Pancreas (tissue), 10 donors: ENCODE measurements around the gene RAD51B. TPM values are rescaled to one million over a fixed set of nuclear protein-coding genes. Genes with fewer than 3 reads are reported as not detected.
A peak's percentile ranks its signal among the peaks of the same experiment; 100 is the strongest.

Experiments used
- ATAC-seq, 4 donors: fragments of 200-7000 bp; cut with Tn5 transposase; one replicate each; pipeline versions ENCODE4 v1.8.0 to v1.9.1; 2020; ENCODE audit warnings: mild to moderate bottlenecking in 4 of 4, moderate library complexity in 4 of 4
- DNase-seq, 6 donors: peaks; one replicate each; pipeline ENCODE4 v3.0.0-alpha.2; 2020
- FAIRE-seq: peaks from 2 replicates; lab custom pipeline; 2012; peaks lifted over from hg19 to GRCh38; lab: Jason Lieb, UNC
- H3K27ac ChIP-seq, 4 donors: fragments of 200-600 bp; sonication (generic); 1 replicate in 3 of 4; 2 replicates in 1 of 4; pipeline versions ENCODE4 v1.5.0 to v1.8.0; 2020
- H3K27me3 ChIP-seq, 4 donors: fragments of 200-600 bp; one replicate each; pipeline ENCODE4 v1.8.0; 2021
- H3K36me3 ChIP-seq, 3 donors: fragments of 200-600 bp; sonication (generic) in 1 of 3; one replicate each; pipeline versions ENCODE4 v1.5.0 to v1.8.0; 2020 to 2021
- H3K4me1 ChIP-seq, 3 donors: fragments of 200-600 bp; one replicate each; pipeline ENCODE4 v1.8.0; 2021
- H3K4me3 ChIP-seq, 4 donors: fragments of 200-600 bp; sonication (generic) in 2 of 4; one replicate each; pipeline versions ENCODE4 v1.5.0 to v1.8.0; 2020 to 2021
- H3K9me3 ChIP-seq, 4 donors: fragments of 200-600 bp; one replicate each; pipeline ENCODE4 v1.8.0; 2021
- CTCF ChIP-seq, 4 donors: fragments of 200-600 bp; sonication (generic) in 3 of 4; IDR thresholded peaks; one replicate each; pipeline versions ENCODE4 v1.5.0 to v1.8.0; 2021; ENCODE audit warnings: antibody characterized with exemption in 4 of 4
- WGBS, 2 donors: extraction: QIAGEN DNeasy Blood & Tissue Kit; methylation state at CpG; one replicate each; pipeline ENCODE4 v1.1.7; 2013; 5-methylcytosine and 5-hydroxymethylcytosine counted together
- intact Hi-C, 3 donors: fragments of 100-400 bp; cut with DNase I; formaldehyde crosslinking; loops; one replicate each; pipeline versions ENCODE4 v1.11.1 to v1.14.2; 2022
- polyA plus RNA-seq, 2 donors: library from polyadenylated mRNA; stranded (reverse); fragments of 200-250 nt; gene quantifications; one replicate each; pipeline ENCODE4 v1.2.3, GENCODE V29; 2013
- total RNA-seq, 6 donors: library from RNA; stranded (reverse); fragmentation: NEBNext Ultra II Directional in 4 of 6; extraction: Animal tissue kit (Norgen Biotek cat#: 25700) in 4 of 6; gene quantifications; one replicate each; pipeline versions ENCODE4 v1.2.1 to v1.2.4, GENCODE V29; 2021 to 2023
- donor health status: healthy with polysubstance abuse.
- donor health status: DM: no; HTN: no; CAD: no; lungs with moderate emphysema.
- donor health status: DM: no; HTN: no; CAD: no.
- donor health status: control.
- donor health status: control.
- donor health status: Bipolar disorder and iron deficiency.
- donor health status: DM: yes; HTN: yes; CAD: no.
- donor health status: DM: no; HTN: no; CAD: no.
- donor health status: DM: no; HTN: no; CAD: no.
- donor health status: DM: yes; HTN: yes; CAD: no.

RAD51B gene
- total and polyA plus RNA-seq, 8 donors = 1.1 to 17.3 (median 5.8) TPM

DNA sequence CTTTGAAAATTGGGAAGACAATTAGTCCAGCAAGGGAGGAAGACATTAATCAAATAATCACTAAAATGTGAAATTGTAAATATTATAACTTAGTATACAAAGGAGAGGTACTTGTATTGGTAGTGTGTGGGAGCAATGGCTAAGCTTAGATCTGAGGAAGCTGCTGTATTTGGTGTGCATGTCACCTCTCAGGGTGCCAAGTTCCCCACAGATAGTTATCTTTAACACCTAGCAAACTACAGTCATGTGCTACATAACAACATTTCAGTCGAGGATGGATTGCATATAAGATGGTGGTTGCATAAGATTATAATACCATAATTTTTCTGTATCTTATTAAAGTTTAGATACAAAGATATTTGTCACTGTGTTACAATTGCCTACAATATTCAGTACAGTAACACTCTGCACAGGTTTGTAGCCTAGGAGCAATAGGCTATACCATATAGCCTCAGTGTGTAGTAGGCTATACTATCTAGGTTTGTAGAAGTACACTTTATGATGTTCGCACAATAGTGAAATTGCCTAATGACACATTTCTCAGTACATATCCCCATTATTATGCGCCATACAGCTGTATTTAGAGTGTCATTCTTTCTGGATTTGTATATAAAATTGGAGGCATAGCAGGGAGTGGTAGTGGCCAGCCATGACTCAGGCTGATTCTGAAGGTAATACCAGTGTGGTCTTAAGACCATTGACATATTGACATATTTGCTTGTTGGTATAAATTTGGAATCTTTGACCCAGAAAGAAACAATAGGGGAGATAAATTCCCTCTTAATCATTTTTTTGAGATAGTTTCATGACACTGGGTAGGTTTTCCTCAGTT, 55.8 kb downstream of the RAD51B start:
- Histone ChIP-seq H3K4me1 (no peaks in the 10 kb centered on the region), H3K4me3 (no peak overlapping the region), H3K36me3 (no peaks in the 10 kb centered on the region), H3K9me3 (no peaks in the 10 kb centered on the region), H3K27ac (no peak overlapping the region), H3K27me3 (no peaks in the 10 kb centered on the region)
- no peak for DNase-seq
- intact Hi-C loops = no loop called here
- no peak for ATAC-seq
- TF ChIP-seq CTCF (IDR thresholded peaks at IDR 0.05) = no peak
- no peak for FAIRE-seq
- 71 to 74% methylated on average over 3 of the region's 3 CpGs for WGBS, 2 donors

- H3K4me3 ChIP-seq = no peak overlapping the region
- no peaks in the 10 kb centered on the region for H3K27me3 ChIP-seq
- intact Hi-C loops = no loop called here
- ATAC-seq = no peak
- no peak for FAIRE-seq
- H3K9me3 ChIP-seq = no peaks in the 10 kb centered on the region
- H3K36me3 ChIP-seq = no peaks in the 10 kb centered on the region
- no peak for DNase-seq
- TF ChIP-seq CTCF (IDR thresholded peaks at IDR 0.05) = no peak
- H3K27ac ChIP-seq = no peak overlapping the region
- H3K4me1 ChIP-seq = peaks cover 0 to 3% (median 2%) of the 10 kb centered on the region in 3 donors
Observed at GRCh38 chr14:67879026-67879425, 59.4 kb downstream of the RAD51B start.

DNA sequence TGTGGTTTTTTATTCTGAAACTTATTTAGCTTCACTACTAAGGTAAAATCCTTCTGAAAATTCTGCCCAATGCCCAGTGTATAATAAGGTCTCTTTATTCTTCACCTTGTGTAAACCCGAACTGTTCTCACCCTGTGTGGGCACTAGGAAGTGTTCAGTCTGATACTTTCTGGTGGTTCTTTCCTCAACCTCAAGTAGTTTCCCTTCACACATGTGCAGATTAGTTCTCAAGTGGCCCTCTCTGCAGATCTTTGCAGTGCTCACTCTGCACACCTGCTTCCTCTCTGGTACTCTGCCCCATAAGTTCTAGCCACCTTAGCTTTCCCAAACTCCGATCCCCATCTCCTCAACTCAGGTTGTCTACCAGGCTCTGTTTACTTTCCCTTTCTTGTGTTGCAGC, 61.6 kb downstream of the RAD51B start:
- no peaks in the 10 kb centered on the region for H3K36me3 ChIP-seq
- H3K27me3 ChIP-seq = no peaks in the 10 kb centered on the region
- WGBS, 2 donors = 61% methylated on average over 2 of the region's 2 CpGs
- H3K9me3 ChIP-seq = no peaks in the 10 kb centered on the region
- H3K4me1 ChIP-seq = peaks cover 0 to 15% (median 10%) of the 10 kb centered on the region in 3 donors
- FAIRE-seq (no peak), DNase-seq (no peak), ATAC-seq (no peak)
- no peak overlapping the region for H3K4me3 ChIP-seq
- no peak for TF ChIP-seq CTCF (IDR thresholded peaks at IDR 0.05)
- intact Hi-C loops = no loop called here
- no peak overlapping the region for H3K27ac ChIP-seq

GRCh38 chr14:67882986-67883555, 63.5 kb downstream of the RAD51B start:
- peaks cover 0 to 21% (median 15%) of the 10 kb centered on the region in 3 donors for H3K4me1 ChIP-seq
- WGBS, 2 donors = 94 to 100% methylated on average over 3 to 4 of the region's 4 CpGs
- peak in 1 of 4 donors; percentile 56 for ATAC-seq
- no peak overlapping the region for H3K27ac ChIP-seq
- no peak overlapping the region for H3K4me3 ChIP-seq
- no peaks in the 10 kb centered on the region for H3K9me3 ChIP-seq
- no peak for DNase-seq
- intact Hi-C loops = no loop called here
- no peak for FAIRE-seq
- H3K36me3 ChIP-seq = no peaks in the 10 kb centered on the region
- no peaks in the 10 kb centered on the region for H3K27me3 ChIP-seq
- TF ChIP-seq CTCF (IDR thresholded peaks at IDR 0.05) = no peak

DNA sequence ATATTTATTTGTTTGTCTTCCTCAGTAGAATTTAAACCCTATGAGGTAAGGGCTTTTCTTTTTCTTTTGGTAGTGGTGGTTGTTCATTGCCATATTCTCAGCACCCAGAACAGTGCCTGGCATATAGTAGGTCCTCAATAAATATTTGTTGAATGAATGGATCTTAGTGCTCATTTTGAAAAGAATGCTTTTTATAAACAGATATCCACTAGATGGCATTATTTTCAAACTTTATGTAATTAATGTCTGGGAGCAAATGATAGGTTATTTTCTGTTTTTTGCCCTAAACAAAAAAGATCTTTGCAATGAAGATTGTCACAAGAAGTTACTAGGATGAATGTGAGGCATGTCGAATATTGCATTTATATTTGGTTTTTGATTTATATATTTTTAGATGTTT, 64.1 kb downstream of the RAD51B start:
- H3K4me3 ChIP-seq = no peak overlapping the region
- peaks cover 0 to 21% (median 15%) of the 10 kb centered on the region in 3 donors for H3K4me1 ChIP-seq
- no peaks in the 10 kb centered on the region for H3K9me3 ChIP-seq
- intact Hi-C loops = no loop called here
- ATAC-seq (peak in 3 of 4 donors; percentile 53 to 54 (median 53)), DNase-seq (no peak), FAIRE-seq (peak; percentile 82)
- peak in 3 of 4 donors; percentile 9 to 12 (median 10) for TF ChIP-seq CTCF (IDR thresholded peaks at IDR 0.05)
- 26 to 33% methylated on average over 1 of the region's 1 CpG for WGBS, 2 donors
- no peaks in the 10 kb centered on the region for H3K36me3 ChIP-seq
- no peak overlapping the region for H3K27ac ChIP-seq
- no peaks in the 10 kb centered on the region for H3K27me3 ChIP-seq
